ENCODE measurements around the gene IGSF22. TPM values are rescaled to one million over a fixed set of nuclear protein-coding genes. Genes with fewer than 3 reads are reported as not detected.

The IGSF22 gene
- total RNA-seq, 1 donor from 2014 or later, result 1.4 TPM

DNA sequence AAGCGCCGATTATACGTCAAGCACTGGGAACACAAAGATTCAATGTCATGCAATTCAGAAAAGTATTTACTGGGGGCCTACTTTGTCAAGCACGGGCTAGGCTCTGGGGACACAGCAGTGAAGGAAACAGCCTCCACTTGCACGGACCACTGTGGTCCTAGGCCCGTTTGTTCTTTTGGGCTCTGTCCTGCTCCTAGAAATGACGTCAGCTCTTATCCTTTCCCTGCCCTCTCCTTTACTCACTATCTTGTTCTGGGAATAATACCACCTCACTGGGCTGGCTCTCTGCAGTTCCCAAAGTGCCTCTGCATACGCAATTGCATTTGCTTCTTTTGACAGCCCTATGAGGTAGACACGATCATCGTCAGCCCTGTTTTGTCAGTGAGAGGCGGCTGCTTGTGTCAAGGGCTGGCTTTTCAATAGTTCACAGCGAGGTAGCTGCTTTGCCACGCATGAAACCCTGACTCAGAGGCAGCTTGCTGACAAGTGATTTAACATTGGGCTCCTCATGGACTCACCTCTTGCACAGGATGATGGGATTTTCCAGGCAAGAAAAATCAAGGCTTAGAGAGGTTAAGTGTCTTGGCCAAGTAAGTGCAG, 22.9 kb upstream of the IGSF22 start:
- no peak for DNase-seq (ENCODE audit: missing footprints)
- ATAC-seq, result no peak
- intact Hi-C loops (cut with DNase I), result no loop called here

DNA sequence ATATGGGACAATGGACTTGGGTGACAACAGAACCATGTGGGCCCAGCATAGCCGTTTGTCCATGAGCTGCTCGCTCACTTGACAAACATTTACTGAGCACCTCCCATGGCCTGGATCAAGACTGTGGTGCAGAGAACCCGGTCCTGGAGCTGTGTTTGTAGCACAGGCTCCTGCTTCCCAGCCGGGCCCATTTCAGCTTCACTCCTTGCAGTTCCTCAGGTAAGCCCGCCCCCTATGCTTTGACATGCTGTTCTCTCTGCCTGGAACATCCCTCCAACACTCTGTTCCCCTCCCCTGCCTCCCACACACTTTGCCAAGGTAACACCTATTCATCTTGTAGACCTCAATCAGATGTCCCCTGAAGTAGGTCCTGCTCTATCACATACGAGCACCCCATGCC, 19.3 kb upstream of the IGSF22 start:
- DNase-seq (ENCODE audit: missing footprints), result no peak
- intact Hi-C loops (cut with DNase I), result no loop called here
- ATAC-seq, result no peak

DNA sequence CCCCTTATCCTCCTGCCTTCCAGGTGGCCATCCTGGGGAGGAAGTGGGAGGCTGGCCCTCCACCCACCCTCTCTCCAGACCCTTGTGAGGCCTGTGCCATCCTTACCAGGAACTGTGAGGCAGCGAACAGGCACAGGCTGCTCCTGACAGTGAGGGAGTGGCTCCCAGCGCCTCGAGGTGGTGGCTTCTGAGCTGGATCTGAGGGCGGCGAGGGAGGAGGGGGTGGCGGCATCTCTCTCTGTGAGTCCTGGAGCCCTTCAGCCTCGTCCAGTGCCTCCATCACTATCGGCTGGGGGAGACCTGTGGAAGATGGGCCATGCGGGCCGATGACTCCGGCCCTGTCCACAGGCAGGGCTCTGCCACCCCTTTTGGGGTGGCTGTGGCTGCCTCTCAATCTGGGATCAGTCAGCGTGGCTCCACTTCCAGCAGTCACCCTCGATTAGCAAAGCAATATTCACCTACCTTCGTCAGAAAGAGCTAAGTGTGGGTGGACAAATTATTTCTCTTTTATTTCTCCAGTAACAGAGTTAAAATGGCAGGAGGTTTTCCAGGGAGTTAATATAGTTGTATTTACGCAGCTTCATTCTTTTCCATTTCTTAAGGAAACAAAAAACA, 18.0 kb upstream of the IGSF22 start:
- intact Hi-C loops (cut with DNase I), result no loop called here
- DNase-seq (ENCODE audit: missing footprints) (no peak), ATAC-seq (no peak)

DNA sequence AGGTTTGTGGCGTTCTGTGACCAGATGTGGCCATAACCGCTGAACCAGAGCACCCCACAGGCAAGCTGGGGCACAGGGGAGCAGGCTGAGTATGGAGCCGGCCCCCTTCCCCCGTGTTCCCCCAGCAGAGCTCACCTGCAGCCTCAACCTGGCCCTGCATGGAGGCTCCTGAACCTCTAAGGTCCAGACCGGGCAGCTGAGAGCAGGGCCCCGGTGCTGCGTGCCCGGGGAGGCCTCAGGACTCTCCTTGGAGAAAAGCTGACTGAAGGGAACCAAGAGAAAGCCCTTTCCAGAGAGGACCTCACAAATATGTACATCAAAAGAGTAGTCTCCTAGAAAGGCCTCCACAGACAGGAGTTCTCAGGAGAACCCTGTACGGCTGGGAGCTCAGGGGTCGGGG, 17.4 kb upstream of the IGSF22 start:
- DNase-seq (ENCODE audit: missing footprints), result no peak
- no peak for ATAC-seq
- intact Hi-C loops (cut with DNase I), result no loop called here

DNA sequence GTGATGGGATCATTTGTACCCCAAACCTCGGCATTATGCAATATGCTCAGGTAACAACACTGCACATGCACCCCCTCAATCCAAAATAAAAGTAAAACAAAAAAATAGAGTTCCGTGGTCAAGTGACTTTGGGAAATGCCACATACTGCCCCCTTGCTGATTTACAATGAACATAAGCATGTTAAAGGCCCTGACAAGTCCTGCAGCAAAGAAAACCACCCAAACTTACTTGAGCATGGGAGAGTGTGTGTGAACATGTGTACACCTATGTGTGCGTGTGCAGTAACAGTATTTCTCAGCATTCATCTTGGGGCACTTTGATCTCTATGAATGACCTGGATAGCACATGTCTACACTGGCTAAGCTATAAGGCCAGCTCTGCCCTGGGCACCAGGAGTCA, 15.8 kb upstream of the IGSF22 start:
- DNase-seq (ENCODE audit: missing footprints), result no peak
- intact Hi-C loops (cut with DNase I), result no loop called here
- no peak for ATAC-seq

DNA sequence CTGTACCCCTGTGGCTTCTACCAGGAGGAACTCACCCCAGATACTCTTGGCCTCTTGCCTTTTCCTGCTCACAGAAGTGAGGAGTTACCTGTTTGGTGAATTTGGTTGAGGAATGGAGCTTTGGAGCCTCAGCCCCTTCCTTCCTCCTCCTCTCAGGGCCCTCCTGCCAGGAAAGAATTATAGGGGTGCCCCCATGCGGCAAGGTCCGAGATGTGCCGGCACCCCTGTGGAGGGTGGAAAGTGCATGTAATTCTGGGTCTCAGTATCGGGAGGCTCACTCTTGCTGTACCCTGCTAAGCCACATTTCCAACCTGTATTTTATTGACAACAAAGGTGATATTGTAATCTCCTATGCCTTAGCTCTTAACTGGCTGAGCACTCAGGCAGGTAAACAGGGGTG, 13.7 kb upstream of the IGSF22 start:
- DNase-seq (ENCODE audit: missing footprints) (no peak), ATAC-seq (no peak)
- intact Hi-C loops (cut with DNase I), result loop anchor here (10.0 kb wide), 1 partner anchor 625 kb away; no protein-coding TSS in a partner anchor

DNA sequence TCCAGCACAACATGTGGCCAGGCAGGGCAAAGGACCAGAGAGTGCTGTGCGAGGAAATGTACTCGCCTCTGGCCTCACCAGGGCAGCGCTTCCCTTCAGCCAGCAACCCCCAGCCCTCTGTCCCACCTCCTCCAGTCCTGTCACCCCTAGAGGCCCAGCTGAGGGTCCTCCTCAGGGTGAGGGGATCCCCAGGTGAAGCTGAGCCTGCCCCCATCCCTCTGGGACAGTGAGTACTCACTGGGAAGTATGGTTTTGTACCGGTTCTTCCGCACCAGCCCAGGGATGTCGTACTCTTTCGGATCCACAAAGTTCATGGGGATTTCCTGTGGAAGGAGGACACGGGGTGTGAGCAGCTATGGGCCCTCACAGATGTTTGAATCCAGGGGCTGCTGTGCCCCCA, 11.7 kb upstream of the IGSF22 start:
- DNase-seq (ENCODE audit: missing footprints), result no peak
- ATAC-seq, result no peak
- intact Hi-C loops (cut with DNase I), result loop anchor here (10.0 kb wide), 1 partner anchor 623 kb away; no protein-coding TSS in a partner anchor

DNA sequence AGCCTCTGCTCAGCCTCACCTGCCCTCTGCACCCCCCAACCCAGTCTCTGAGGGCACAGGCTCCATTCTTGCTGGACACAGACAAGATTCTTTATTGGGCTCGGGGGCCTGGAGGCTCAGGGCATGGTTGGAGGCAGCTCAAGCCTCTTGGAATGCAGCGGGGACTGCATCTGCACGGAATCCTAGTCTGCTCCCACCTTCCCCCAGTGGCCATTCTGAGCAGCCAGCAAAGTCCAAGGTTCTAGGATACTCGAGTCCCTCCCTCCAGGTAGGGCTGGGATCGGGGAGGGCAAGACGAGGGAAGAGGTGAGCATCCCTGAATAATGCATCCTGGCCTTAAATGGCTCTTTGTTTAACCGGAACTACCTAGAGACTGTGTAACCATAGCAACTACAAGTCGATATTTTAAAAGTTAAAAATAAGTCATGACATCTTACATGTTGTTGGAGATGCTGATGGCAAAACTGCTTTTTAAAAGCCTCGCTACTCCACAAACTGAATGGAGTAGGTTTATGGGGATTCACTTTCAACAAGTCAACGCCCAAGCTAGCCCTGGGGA, 10.7 kb upstream of the IGSF22 start:
- DNase-seq (ENCODE audit: missing footprints) (no peak), ATAC-seq (no peak)
- intact Hi-C loops (cut with DNase I), result loop anchor here (10.0 kb wide), 1 partner anchor 622 kb away; no protein-coding TSS in a partner anchor

DNA sequence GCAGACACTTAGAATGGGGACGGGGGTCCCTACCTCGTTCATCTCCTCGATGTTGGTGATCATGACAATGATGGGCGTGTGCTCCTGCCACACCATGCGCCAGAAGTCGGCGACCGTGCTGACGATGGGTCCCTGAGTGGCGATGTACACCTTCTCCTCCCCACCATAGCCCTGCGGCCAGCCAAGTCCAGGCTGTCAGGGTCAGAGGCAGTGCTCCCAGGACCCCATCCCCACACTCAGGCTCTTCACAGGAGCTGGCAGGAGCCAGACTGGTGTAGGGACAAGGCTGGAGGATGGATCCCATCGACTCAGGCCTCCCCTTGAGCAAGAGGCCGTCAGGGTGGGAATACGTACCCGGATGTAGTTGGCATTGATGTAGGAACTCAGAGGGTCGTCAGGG, 7.2 kb upstream of the IGSF22 start:
- DNase-seq (ENCODE audit: missing footprints) (no peak), ATAC-seq (no peak)
- intact Hi-C loops (cut with DNase I), result loop anchor here (5.0 to 10.0 kb wide), 2 partner anchors 146 to 618 kb away; partner anchors contain the start of gene UEVLD

DNA sequence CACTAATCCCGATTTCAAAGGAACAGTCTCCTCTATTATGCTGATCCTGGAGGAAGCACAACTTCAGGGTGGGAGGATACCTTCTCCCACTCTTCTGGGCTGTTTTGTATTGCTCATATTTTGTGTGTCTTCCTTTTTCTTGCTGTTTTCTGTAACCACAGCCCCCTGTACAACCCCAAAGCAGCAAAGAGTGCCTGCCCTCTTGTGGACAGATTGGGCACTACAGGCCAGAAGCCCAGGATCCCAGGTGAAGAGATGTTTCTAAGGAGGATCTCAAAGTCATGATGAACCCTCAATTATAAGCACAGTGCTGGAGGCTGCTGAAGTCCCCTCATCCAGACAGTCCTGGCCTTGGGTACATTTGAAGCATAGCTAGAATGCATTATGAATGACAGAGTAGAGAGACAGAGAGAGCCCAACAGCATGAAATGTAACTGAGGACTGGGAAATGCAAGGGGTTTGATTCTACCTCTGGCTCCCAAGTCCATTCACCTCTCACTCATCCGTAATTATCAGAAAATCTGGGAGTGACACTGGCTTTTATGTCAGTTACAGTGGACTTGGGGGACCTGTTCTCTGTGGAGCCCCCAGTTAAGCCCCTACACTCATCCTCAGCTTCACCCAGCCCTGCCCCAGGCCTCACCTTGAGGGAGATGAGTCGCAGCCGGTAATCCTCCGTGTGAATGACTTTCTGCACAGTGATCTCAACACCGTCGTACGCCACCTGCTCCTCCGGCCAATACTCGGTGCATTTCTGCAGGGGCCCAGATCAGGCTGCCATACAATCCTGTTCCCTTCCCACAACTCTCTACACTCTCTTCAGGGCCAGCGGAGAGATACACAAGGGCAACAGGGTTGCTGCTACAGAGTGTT, 6.2 kb upstream of the IGSF22 start:
- DNase-seq (ENCODE audit: missing footprints), result no peak
- intact Hi-C loops (cut with DNase I), result loop anchor here (2.0 to 10.0 kb wide), 3 partner anchors 145 to 617 kb away; partner anchors contain the start of gene UEVLD
- peak; percentile 60 for ATAC-seq

DNA sequence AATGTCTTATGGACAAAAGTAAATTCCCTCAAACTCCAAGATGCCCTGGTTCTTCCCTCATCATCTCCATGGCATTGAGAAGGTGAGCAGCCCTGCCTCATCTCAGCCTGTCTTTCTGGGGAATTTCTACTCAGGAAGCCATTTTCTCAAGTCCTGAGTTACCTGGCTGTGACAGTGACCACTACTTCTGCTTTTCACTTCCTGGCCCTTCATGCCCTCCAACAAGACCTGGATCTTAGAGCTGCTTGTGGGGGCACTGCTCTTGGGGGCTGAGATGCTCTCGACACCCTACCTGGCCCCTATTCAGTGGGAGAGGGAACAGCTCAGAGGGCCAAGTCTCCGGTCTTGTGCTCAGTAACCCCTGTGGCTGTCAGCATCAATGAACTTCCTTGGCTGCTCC, 5.5 kb upstream of the IGSF22 start:
- DNase-seq (ENCODE audit: missing footprints), result no peak
- intact Hi-C loops (cut with DNase I), result loop anchor here (2.0 to 10.0 kb wide), 3 partner anchors 144 to 617 kb away; partner anchors contain the start of gene UEVLD
- no peak for ATAC-seq

DNA sequence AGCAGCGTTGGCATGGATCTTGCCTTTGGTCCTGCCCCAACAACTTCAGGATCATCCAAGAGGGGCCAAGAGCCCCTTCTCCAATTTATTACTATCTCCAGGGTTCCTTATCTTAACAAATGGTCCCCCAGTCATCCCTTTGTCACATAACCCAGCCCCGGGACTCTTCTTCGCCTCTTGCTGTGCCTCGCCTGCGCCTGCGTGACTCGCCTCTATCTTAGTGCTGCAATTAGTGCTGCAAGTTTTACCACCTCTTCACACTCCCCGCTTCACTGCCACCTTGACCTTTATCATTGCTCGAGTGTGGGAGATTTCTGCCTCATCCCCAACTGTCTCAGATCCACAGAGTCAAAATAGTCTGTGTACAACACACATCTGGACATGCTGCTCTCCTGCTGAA, 4.0 kb upstream of the IGSF22 start:
- intact Hi-C loops (cut with DNase I), result loop anchor here (2.0 to 10.0 kb wide), 3 partner anchors 143 to 615 kb away; partner anchors contain the start of gene UEVLD
- ATAC-seq, result no peak

DNA sequence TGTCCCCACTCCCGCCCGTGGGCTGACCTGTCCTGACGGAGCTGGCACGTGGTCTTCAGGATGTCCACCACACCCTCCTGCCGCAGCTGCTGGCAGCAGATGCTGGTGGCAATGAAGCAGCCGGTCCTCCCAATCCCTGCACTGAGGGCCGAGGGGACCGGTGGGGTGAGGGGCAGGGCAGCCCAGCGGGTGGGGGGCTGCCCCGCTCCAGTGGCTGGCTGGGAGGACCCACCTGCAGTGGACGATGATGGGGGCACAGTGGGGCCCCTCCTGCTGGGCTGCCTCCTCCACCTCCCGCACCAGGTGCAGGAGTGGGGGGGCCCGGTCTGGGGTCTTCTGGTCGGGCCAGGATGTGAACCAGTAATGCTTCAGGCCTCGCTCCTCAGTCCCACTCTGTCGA, 3.4 kb upstream of the IGSF22 start:
- no peak for ATAC-seq
- no peak for DNase-seq (ENCODE audit: missing footprints)
- intact Hi-C loops (cut with DNase I), result no loop called here

More for the DNA sequence above, 4.0 kb upstream of the IGSF22 start:
- no peak for DNase-seq (ENCODE audit: missing footprints)

DNA sequence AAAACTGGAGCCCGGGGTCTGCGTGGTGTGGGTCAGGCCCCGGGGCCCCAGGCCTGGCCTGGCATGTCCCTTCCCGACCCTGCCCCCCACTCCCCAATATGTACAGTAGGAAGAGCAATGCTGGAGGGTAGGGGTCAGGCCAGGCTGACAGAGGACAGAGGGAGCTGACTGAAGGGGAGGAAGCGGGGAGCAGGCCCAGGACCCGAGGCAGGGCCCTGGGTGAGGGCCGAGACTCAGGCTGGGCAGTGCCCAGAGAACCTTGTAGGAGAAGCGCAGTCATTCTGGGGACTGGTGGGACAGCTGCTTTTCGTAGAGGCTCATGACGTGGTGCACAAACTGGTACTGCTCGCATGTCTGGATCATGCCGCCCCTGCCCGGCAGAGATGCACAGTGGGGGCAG, 2.7 kb upstream of the IGSF22 start:
- intact Hi-C loops (cut with DNase I), result no loop called here
- DNase-seq (ENCODE audit: missing footprints), result no peak
- no peak for ATAC-seq

DNA sequence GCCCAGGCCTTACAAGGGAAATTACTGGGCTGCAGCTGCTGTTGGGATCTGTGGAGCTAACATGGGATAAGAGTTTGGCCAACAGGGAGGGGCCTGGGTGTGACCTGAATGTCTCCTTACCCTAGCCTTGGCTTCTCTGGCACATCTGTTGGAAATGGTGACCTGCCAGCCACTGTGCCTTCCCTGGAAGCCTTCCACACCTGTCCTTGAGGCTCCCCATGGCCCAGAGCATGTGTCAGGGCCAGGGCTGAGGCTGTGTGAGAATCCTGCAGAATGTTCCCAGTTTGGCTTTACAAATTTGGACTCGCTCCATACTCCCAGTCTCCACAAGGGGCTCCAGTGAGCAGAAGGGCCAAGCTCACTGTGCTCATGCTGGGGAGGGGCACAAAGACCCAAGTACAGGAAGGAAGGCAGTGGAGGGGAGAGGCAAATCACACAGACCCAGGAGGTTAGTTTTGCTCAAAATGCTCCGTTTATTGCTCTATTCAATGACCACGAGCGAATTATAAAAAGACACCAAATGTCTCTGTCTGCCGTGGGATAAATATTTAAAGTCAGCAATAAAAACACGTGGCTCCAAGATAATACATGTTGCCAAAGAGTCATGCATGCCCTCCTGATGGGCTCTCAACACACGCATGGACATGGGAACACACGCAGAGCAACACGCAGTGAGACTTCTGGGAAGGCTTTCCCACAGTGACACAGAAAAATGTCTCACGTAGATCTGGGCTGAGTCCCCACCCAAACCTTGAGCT, 1.7 kb upstream of the IGSF22 start:
- intact Hi-C loops (cut with DNase I), result no loop called here
- no peak for DNase-seq (ENCODE audit: missing footprints)
- peak; percentile 29 for ATAC-seq

DNA sequence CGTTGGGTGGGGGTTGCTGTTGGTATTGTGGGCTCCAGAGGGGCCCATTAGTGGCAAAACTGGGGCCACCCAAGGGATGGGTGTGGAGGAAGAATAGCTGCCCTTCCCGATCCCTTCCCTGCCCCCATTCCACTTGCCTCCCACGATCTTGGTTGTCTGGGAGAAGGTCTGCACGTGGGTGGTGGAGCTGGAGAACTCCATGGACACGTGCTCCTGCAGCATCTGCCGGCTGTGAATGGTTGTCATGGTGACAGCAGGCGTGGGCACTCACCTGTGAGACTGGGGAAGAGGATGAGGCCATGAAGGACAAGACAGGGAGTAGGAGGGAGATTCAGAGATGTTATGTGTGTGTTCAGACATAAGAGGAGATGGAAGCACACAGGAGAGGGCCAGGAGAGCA, 2.0 kb downstream of the IGSF22 start:
- no peak for DNase-seq (ENCODE audit: missing footprints)
- intact Hi-C loops (cut with DNase I), result loop anchor here (5.0 kb wide), 1 partner anchor 92 kb away; the partner anchor contains the start of gene SPTY2D1
- no peak for ATAC-seq

DNA sequence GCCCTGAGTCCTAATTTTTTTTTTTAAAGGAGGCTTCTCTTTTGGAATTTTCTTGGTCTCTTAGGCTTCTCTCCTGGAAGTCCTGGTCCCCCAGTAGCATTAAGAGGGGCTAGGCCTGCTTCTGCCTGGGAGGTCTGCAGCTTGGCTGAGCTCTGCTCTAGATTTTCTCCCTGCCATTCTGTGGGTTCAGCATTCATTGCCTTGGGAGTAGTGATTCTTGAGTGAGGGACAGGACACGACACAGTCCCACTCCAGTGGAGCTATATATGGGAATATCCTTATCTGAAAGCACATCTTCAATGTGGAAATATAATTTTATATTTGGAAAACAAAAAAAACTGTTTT, 3.7 kb downstream of the IGSF22 start:
- intact Hi-C loops (cut with DNase I), result loop anchor here (5.0 kb wide), 1 partner anchor 90 kb away; the partner anchor contains the start of gene SPTY2D1
- no peak for ATAC-seq

DNA sequence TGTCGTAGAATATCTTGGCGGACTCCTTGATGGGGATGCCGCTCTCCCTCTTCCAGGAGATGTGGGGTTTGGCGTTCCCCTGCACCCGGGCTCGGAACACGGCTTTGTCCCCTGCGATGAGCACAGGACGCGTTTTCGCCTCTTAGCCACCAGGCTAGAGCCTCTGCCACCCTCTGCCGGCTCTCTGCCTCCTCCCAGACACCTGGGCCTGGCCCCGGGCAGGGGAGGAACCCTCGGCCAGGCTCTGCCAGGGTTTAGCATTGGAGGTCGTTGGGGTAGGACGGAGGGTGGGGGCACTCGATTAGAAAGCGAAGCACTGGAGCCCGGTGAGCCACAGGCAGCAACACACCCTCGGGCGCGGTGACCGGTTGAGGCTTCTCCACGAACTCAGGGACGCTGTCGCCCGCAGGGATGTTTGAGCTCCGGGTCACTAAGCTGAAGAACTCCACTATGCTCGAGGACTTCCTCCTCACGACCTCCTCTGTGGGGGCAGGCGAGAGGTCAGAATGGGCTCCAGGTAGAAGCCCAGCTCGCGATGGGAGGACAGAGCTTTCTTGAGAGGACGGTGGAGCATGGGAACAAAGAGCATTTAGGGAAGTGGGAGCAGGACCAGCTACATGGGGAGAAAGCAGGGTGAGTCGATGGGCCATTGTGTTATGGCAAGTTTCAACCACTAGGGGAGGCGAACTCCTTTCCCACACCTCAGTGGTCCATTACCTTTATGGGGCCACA, 4.3 kb downstream of the IGSF22 start:
- DNase-seq (ENCODE audit: missing footprints) (no peak), ATAC-seq (peak; percentile 65)
- intact Hi-C loops (cut with DNase I), result loop anchor here (5.0 kb wide), 1 partner anchor 89 kb away; the partner anchor contains the start of gene SPTY2D1

More for the DNA sequence above, 3.7 kb downstream of the IGSF22 start:
- no peak for DNase-seq (ENCODE audit: missing footprints)

Data from Right ventricle myocardium inferior (tissue), 1 donor.